ENCODE results near the gene HEYL.

The HEYL gene

GRCh38 chr1:39639305-39640130 lies at the start of gene HEYL:
TSS of gene HEYL (minus strand) at chr1:39639643. CDS start at chr1:39639625, 18 bp downstream.
- DNase-seq = peak; percentile 82

- no peak for DNase-seq
Observed at GRCh38 chr1:39689214-39689613, 49.8 kb upstream of the HEYL start.

- no peak for DNase-seq
Observed at GRCh38 chr1:39688706-39689105, 49.3 kb upstream of the HEYL start.

GRCh38 chr1:39687243-39687642 lies 47.8 kb upstream of the HEYL start:
- DNase-seq = no peak

GRCh38 chr1:39685071-39685470 lies 45.6 kb upstream of the HEYL start:
- DNase-seq = no peak

- no peak for DNase-seq
Observed at GRCh38 chr1:39684313-39684664, 44.8 kb upstream of the HEYL start.

- DNase-seq = peak; percentile 74
Observed at GRCh38 chr1:39683591-39684312, 44.3 kb upstream of the HEYL start.

GRCh38 chr1:39681999-39682398 lies 42.6 kb upstream of the HEYL start:
- no peak for DNase-seq

- no peak for DNase-seq
Observed at GRCh38 chr1:39681294-39681693, 41.9 kb upstream of the HEYL start.

GRCh38 chr1:39680751-39681150 lies 41.3 kb upstream of the HEYL start:
- peak; percentile 49 for DNase-seq

GRCh38 chr1:39679821-39680220 lies 40.4 kb upstream of the HEYL start:
- no peak for DNase-seq

GRCh38 chr1:39678889-39679288 lies 39.4 kb upstream of the HEYL start:
- DNase-seq = no peak

- no peak for DNase-seq
Observed at GRCh38 chr1:39677645-39678044, 38.2 kb upstream of the HEYL start.

- DNase-seq = no peak
Observed at GRCh38 chr1:39676948-39677548, 37.6 kb upstream of the HEYL start.

GRCh38 chr1:39675220-39675619 lies 35.8 kb upstream of the HEYL start:
- DNase-seq = no peak

GRCh38 chr1:39673215-39673614 lies 33.8 kb upstream of the HEYL start:
- DNase-seq = no peak

- DNase-seq = peak; percentile 55
Observed at GRCh38 chr1:39672551-39672947, 33.1 kb upstream of the HEYL start.

GRCh38 chr1:39671793-39672550 lies 32.5 kb upstream of the HEYL start, which contains the start of gene NT5C1A:
TSS of gene NT5C1A (minus strand) at chr1:39672107. CDS start at chr1:39672038, 69 bp downstream.
- peak; percentile 64 for DNase-seq

GRCh38 chr1:39671433-39671792 lies 32.0 kb upstream of the HEYL start:
- DNase-seq = peak; percentile 29

- DNase-seq = no peak
Observed at GRCh38 chr1:39670689-39671088, 31.2 kb upstream of the HEYL start.

GRCh38 chr1:39668894-39669293 lies 29.5 kb upstream of the HEYL start:
- no peak for DNase-seq

- no peak for DNase-seq
Observed at GRCh38 chr1:39668111-39668510, 28.7 kb upstream of the HEYL start.

GRCh38 chr1:39666772-39667171 lies 27.3 kb upstream of the HEYL start:
- DNase-seq = no peak
